CD14-positive monocyte (primary cell): ENCODE measurements around the gene RAD51C. TPM values are rescaled to one million over a fixed set of nuclear protein-coding genes. Genes with fewer than 3 reads are reported as not detected.

Source experiments
- DNase-seq, 3 donors: peaks; one replicate each; pipeline ENCODE4 v3.0.0-alpha.2; 2011 to 2022
- H2AFZ ChIP-seq: 2 replicates; pipeline ENCODE4 v1.6.0; 2012; ENCODE audit warnings: mild to moderate bottlenecking, low read depth, low read length, inconsistent platforms; ENCODE audit not compliant: insufficient read depth, poor library complexity, severe bottlenecking
- H3K27ac ChIP-seq, 2 donors: 1 replicate in 1 of 2; 2 replicates in 1 of 2; pipeline ENCODE4 v1.5.1; 2012 to 2013; ENCODE audit warnings: low read length in 2 of 2, control low read depth in 1 of 2, inconsistent platforms in 1 of 2, low read depth in 1 of 2, mild to moderate bottlenecking in 1 of 2
- H3K27me3 ChIP-seq, 2 donors: one replicate each; pipeline versions ENCODE4 v1.6.0 to v1.6.1; 2011 to 2013; ENCODE audit warnings: low read length in 2 of 2; ENCODE audit not compliant: control insufficient read depth in 2 of 2, insufficient read depth in 2 of 2
- H3K36me3 ChIP-seq, 2 donors: replicated peaks in 1 of 2; 1 replicate in 1 of 2; 2 replicates in 1 of 2; pipeline versions ENCODE4 v1.5.1 to v1.6.1; 2012 to 2013; ENCODE audit warnings: low read length in 2 of 2, control low read depth in 1 of 2, inconsistent platforms in 1 of 2, mild to moderate bottlenecking in 1 of 2; ENCODE audit not compliant: insufficient read depth in 2 of 2, control insufficient read depth in 1 of 2
- H3K4me1 ChIP-seq, 2 donors: 1 replicate in 1 of 2; 2 replicates in 1 of 2; pipeline versions ENCODE4 v1.5.1 to v1.6.1; 2012 to 2013; ENCODE audit warnings: low read length in 2 of 2, control low read depth in 1 of 2, inconsistent platforms in 1 of 2, mild to moderate bottlenecking in 1 of 2, moderate library complexity in 1 of 2; ENCODE audit not compliant: insufficient read depth in 2 of 2, control insufficient read depth in 1 of 2
- H3K4me2 ChIP-seq: replicated peaks from 2 replicates; pipeline ENCODE3; 2012; ENCODE audit warnings: low read length, moderate library complexity, mild to moderate bottlenecking; ENCODE audit not compliant: poor library complexity, severe bottlenecking; ENCODE audit errors: extremely low read depth
- H3K4me3 ChIP-seq, 3 experiments: fragments of 200-600 bp in 1 of 3; sonication (generic) in 1 of 3; replicated peaks in 1 of 3; 1 replicate in 2 of 3; 2 replicates in 1 of 3; pipeline ENCODE4 v1.5.1; 2011 to 2013; ENCODE audit warnings: low read length in 3 of 3, mild to moderate bottlenecking in 3 of 3, control low read depth in 2 of 3, low read depth in 2 of 3, inconsistent platforms in 1 of 3, moderate library complexity in 1 of 3
- H3K79me2 ChIP-seq: 2 replicates; pipeline ENCODE4 v1.6.0; 2012; ENCODE audit warnings: mild to moderate bottlenecking, control low read depth, inconsistent platforms, low read length, moderate library complexity; ENCODE audit not compliant: insufficient read depth
- H3K9ac ChIP-seq: 2 replicates; pipeline ENCODE4 v1.6.0; 2017; ENCODE audit warnings: low read length, mild to moderate bottlenecking; ENCODE audit not compliant: insufficient read depth, poor library complexity, severe bottlenecking
- H3K9me3 ChIP-seq, 2 donors: replicated peaks in 1 of 2; 1 replicate in 1 of 2; 2 replicates in 1 of 2; pipeline versions ENCODE4 v1.5.1 to v1.6.1; 2012 to 2013; ENCODE audit warnings: low read length in 2 of 2, control low read depth in 1 of 2; ENCODE audit not compliant: control insufficient read depth in 1 of 2, insufficient read depth in 1 of 2
- H4K20me1 ChIP-seq: 2 replicates; pipeline ENCODE4 v1.6.0; 2012; ENCODE audit warnings: mild to moderate bottlenecking, low read length, control low read depth, moderate library complexity; ENCODE audit not compliant: insufficient read depth
- H3K27ac Mint-ChIP-seq, 7 donors: one replicate each; pipeline ENCODE4 v1.8.0; 2020; ENCODE audit warnings: mild to moderate bottlenecking in 7 of 7, mixed read lengths in 7 of 7, moderate library complexity in 6 of 7, inconsistent platforms in 2 of 7
- H3K27me3 Mint-ChIP-seq, 3 donors: one replicate each; pipeline ENCODE4 v1.8.0; 2021 to 2022; ENCODE audit warnings: low read depth in 3 of 3, mild to moderate bottlenecking in 3 of 3, mixed read lengths in 3 of 3, moderate library complexity in 3 of 3, inconsistent platforms in 1 of 3
- H3K36me3 Mint-ChIP-seq, 2 donors: one replicate each; pipeline ENCODE4 v1.8.0; 2020; ENCODE audit warnings: mixed read lengths in 2 of 2, inconsistent platforms in 1 of 2, mild to moderate bottlenecking in 1 of 2
- H3K4me1 Mint-ChIP-seq: one replicate; pipeline ENCODE4 v1.8.0; 2020; ENCODE audit warnings: mild to moderate bottlenecking, mixed read lengths
- H3K4me3 Mint-ChIP-seq, 2 donors: one replicate each; pipeline ENCODE4 v1.8.0; 2020; ENCODE audit warnings: mild to moderate bottlenecking in 2 of 2, mixed read lengths in 2 of 2, moderate library complexity in 1 of 2
- H3K9me3 Mint-ChIP-seq, 7 donors: one replicate each; pipeline ENCODE4 v1.8.0; 2020 to 2022; ENCODE audit warnings: mixed read lengths in 7 of 7, mild to moderate bottlenecking in 6 of 7, moderate library complexity in 6 of 7, inconsistent platforms in 2 of 7
- WGBS: methylation state at CpG from one replicate; pipeline ENCODE4 v1.1.5; 2013; ENCODE audit warnings: missing lambda C conversion rate; ENCODE audit not compliant: insufficient coverage; 5-methylcytosine and 5-hydroxymethylcytosine counted together
- intact Hi-C, 2 donors: fragments of 100-400 bp; cut with micrococcal nuclease; formaldehyde crosslinking; loops; one replicate each; pipeline versions ENCODE4 v1.15.0 to v1.15.1; 2023
- polyA plus RNA-seq, 3 donors: library from polyadenylated mRNA; depleted of rRNA in 1 of 3; unstranded in 2 of 3; stranded (reverse) in 1 of 3; fragments of 300-500 nt in 2 of 3; fragments of >200 nt in 1 of 3; fragmentation: Illumina TruSeq in 2 of 3; gene quantifications; 1 replicate in 2 of 3; 2 replicates in 1 of 3; pipeline ENCODE4 v1.2.3, GENCODE V29; 2012 to 2021
- TF ChIP-seq, protein P1 (sequence below): fragments of 200-600 bp; IDR thresholded peaks from one replicate; pipeline ENCODE4 v1.8.0; 2022; ENCODE audit warnings: antibody characterized with exemption, mild to moderate bottlenecking

RAD51C gene
- polyA plus RNA-seq, 3 donors: 6.8 to 14.5 (median 13.1) TPM

DNA sequence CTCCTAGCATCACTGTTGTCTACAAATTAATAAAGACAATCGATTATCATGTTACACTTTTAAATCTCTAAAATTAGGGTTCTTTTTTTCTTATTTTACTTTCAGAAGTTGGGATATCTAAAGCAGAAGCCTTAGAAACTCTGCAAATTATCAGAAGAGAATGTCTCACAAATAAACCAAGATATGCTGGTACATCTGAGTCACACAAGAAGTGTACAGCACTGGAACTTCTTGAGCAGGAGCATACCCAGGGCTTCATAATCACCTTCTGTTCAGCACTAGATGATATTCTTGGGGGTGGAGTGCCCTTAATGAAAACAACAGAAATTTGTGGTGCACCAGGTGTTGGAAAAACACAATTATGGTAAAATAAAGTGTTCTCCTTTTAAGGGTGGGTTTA, 2.4 kb downstream of the RAD51C start:
- Histone ChIP-seq H3K4me2 (no peak overlapping the region), H3K9ac (no peak overlapping the region), H3K4me3 (no peak overlapping the region), H3K27ac (no peak overlapping the region), H3K4me1 (peaks cover 12 to 19% of the 10 kb centered on the region in 2 donors), H3K9me3 (no peaks in the 10 kb centered on the region), H4K20me1 (no peaks in the 10 kb centered on the region), H2AFZ (no peak overlapping the region), H3K27me3 (no peaks in the 10 kb centered on the region), H3K79me2 (peaks cover 23% of the 10 kb centered on the region), H3K36me3 (peaks cover 0 to 2% of the 10 kb centered on the region in 2 donors)
- TF ChIP-seq, protein P1, sequence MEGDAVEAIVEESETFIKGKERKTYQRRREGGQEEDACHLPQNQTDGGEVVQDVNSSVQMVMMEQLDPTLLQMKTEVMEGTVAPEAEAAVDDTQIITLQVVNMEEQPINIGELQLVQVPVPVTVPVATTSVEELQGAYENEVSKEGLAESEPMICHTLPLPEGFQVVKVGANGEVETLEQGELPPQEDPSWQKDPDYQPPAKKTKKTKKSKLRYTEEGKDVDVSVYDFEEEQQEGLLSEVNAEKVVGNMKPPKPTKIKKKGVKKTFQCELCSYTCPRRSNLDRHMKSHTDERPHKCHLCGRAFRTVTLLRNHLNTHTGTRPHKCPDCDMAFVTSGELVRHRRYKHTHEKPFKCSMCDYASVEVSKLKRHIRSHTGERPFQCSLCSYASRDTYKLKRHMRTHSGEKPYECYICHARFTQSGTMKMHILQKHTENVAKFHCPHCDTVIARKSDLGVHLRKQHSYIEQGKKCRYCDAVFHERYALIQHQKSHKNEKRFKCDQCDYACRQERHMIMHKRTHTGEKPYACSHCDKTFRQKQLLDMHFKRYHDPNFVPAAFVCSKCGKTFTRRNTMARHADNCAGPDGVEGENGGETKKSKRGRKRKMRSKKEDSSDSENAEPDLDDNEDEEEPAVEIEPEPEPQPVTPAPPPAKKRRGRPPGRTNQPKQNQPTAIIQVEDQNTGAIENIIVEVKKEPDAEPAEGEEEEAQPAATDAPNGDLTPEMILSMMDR: no peak
- H3K36me3 Mint-ChIP-seq: peaks cover 7% of the 10 kb centered on the region in 2 donors
- intact Hi-C loops: loop anchor here in 1 of 2 donors (10.0 kb wide), 1 partner anchor 50 kb away; no protein-coding TSS in a partner anchor
- no CpG with 5 or more reads among the region's 1 CpG for WGBS
- no peak overlapping the region for H3K27ac Mint-ChIP-seq
- peaks cover 16% of the 10 kb centered on the region for H3K4me1 Mint-ChIP-seq
- no peak overlapping the region for H3K4me3 Mint-ChIP-seq
- peaks cover 0 to 2% (median under 1%) of the 10 kb centered on the region in 3 donors for H3K27me3 Mint-ChIP-seq
- DNase-seq: no peak
- peaks cover 0 to 4% (median 0%) of the 10 kb centered on the region in 7 donors for H3K9me3 Mint-ChIP-seq

DNA sequence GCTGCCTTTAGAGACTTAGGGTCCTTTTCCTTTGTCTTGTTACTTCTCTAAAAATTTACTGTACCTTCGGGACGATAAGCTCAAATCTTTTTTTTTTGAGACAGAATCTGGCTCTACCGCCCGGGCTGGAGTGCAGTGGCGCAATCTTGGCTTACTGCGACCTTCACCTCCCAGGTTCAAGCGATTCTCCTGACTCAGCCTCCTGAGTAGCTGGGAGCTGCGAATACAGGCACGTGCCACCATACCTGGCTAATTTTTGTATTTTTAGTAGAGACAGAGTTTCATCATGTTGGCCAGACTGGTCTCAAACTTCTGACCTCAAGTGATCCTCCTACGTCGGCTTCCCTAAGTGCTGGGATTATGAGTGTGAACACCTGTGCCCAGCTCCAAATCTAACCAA, 7.4 kb downstream of the RAD51C start:
- Mint-ChIP-seq H3K27me3 (no peaks in the 10 kb centered on the region), H3K4me3 (no peak overlapping the region), H3K9me3 (no peaks in the 10 kb centered on the region), H3K4me1 (no peaks in the 10 kb centered on the region), H3K36me3 (peaks cover 16 to 27% of the 10 kb centered on the region in 2 donors), H3K27ac (no peak overlapping the region)
- Histone ChIP-seq H3K9ac (no peak overlapping the region), H3K4me3 (no peak overlapping the region), H4K20me1 (no peaks in the 10 kb centered on the region), H3K79me2 (peaks cover 4% of the 10 kb centered on the region), H3K4me2 (no peak overlapping the region), H2AFZ (no peak overlapping the region), H3K27me3 (no peaks in the 10 kb centered on the region), H3K36me3 (peaks cover 4 to 10% of the 10 kb centered on the region in 2 donors), H3K27ac (no peak overlapping the region), H3K9me3 (no peaks in the 10 kb centered on the region), H3K4me1 (no peaks in the 10 kb centered on the region)
- 94% methylated on average over 9 of the region's 11 CpGs for WGBS
- TF ChIP-seq, protein P1: no peak
- intact Hi-C loops: loop anchor here in 1 of 2 donors (10.0 kb wide), 1 partner anchor 55 kb away; no protein-coding TSS in a partner anchor
- DNase-seq: no peak
